Caco-2 (cell line): ENCODE data around the gene PHF20. TPM values are rescaled to one million over a fixed set of nuclear protein-coding genes. Genes with fewer than 3 reads are reported as not detected.
A peak's percentile ranks its signal among the peaks of the same experiment; 100 is the strongest.

Experiments
- BruUV-seq: library from RNA; stranded (reverse); fragments of 400-500 nt; replicated peaks from 2 replicates; lab custom pipeline; 2021; lab: Mats Ljungman, UMichigan
- CTCF ChIA-PET: fragments of 300-600 bp; sonication (Branson Sonifier 250); formaldehyde crosslinking; loops from one replicate; lab custom pipeline; 2022; ENCODE audit warnings: antibody characterized with exemption; lab: Charles Lee
- POLR2A ChIA-PET: fragments of 300-600 bp; sonication (Branson Sonifier 250); formaldehyde crosslinking; loops from one replicate; lab custom pipeline; 2022; ENCODE audit warnings: antibody characterized with exemption; lab: Charles Lee
- DNase-seq, 2 experiments: peaks; one replicate each; pipeline versions ENCODE4 v3.0.0 to v3.0.0-alpha.2; 2020 to 2022
- H3K27me3 ChIP-seq: replicated peaks from 2 replicates; pipeline ENCODE4 v1.6.0; 2011; ENCODE audit warnings: low read length; ENCODE audit not compliant: control insufficient read depth, insufficient read depth
- H3K36me3 ChIP-seq: 2 replicates; pipeline ENCODE4 v1.5.1; 2011; ENCODE audit warnings: low read length; ENCODE audit not compliant: control insufficient read depth, insufficient read depth
- H3K4me1 ChIP-seq: fragments of 250-450 bp; sonication (Bioruptor Pico); 2 replicates; pipeline ENCODE4 v1.5.1; 2020; ENCODE audit warnings: mild to moderate bottlenecking
- H3K4me3 ChIP-seq: 2 replicates; pipeline ENCODE4 v1.5.1; 2011; ENCODE audit warnings: low read depth, mild to moderate bottlenecking, control low read depth, low read length
- H3K9me3 ChIP-seq: fragments of 250-450 bp; sonication (Bioruptor Pico); 2 replicates; pipeline ENCODE4 v1.5.1; 2020; ENCODE audit warnings: mild to moderate bottlenecking, moderate library complexity
- H3K27ac Mint-ChIP-seq: one replicate; pipeline ENCODE4 v1.8.0; 2022; ENCODE audit warnings: mixed read lengths; ENCODE audit not compliant: unreplicated experiment
- H3K27me3 Mint-ChIP-seq: one replicate; pipeline ENCODE4 v1.8.0; 2022; ENCODE audit warnings: mixed read lengths; ENCODE audit not compliant: insufficient read depth, unreplicated experiment
- H3K36me3 Mint-ChIP-seq: one replicate; pipeline ENCODE4 v1.8.0; 2022; ENCODE audit warnings: mild to moderate bottlenecking, mixed read lengths; ENCODE audit not compliant: insufficient read depth, unreplicated experiment
- H3K4me1 Mint-ChIP-seq: one replicate; pipeline ENCODE4 v1.8.0; 2022; ENCODE audit warnings: low read depth, mixed read lengths; ENCODE audit not compliant: unreplicated experiment
- H3K4me3 Mint-ChIP-seq: one replicate; pipeline ENCODE4 v1.8.0; 2022; ENCODE audit warnings: mild to moderate bottlenecking, moderate library complexity, mixed read lengths; ENCODE audit not compliant: unreplicated experiment
- H3K9me3 Mint-ChIP-seq: one replicate; pipeline ENCODE4 v1.8.0; 2022; ENCODE audit warnings: mixed read lengths; ENCODE audit not compliant: unreplicated experiment
- CTCF ChIP-seq, 2 experiments: fragments of 200-600 bp in 1 of 2; IDR thresholded peaks; 1 replicate in 1 of 2; 2 replicates in 1 of 2; pipeline versions ENCODE4 v1.5.1 to v1.8.0; 2011 to 2022; ENCODE audit warnings: antibody characterized with exemption in 1 of 2, control low read depth in 1 of 2, inconsistent platforms in 1 of 2, low read depth in 1 of 2, low read length in 1 of 2, mild to moderate bottlenecking in 1 of 2, moderate library complexity in 1 of 2; ENCODE audit not compliant: insufficient read depth in 1 of 2, severe bottlenecking in 1 of 2, unreplicated experiment in 1 of 2
- intact Hi-C: fragments of 100-400 bp; cut with micrococcal nuclease; formaldehyde crosslinking; loops from one replicate; pipeline ENCODE4 v1.10.0; 2022; ENCODE audit not compliant: unreplicated experiment
- total RNA-seq: library from RNA; stranded (reverse); gene quantifications from 2 replicates; pipeline ENCODE4 v1.2.3, GENCODE V29; 2022

PHF20 gene
- total RNA-seq, 1 experiment from 2014 or later = 109 TPM

GRCh38 chr20:35929301-35929700, 157.5 kb downstream of the PHF20 start:
- Mint-ChIP-seq H3K27ac (no peak overlapping the region), H3K36me3 (peaks cover 62% of the 10 kb centered on the region), H3K4me1 (no peaks in the 10 kb centered on the region), H3K4me3 (no peak overlapping the region), H3K9me3 (no peaks in the 10 kb centered on the region), H3K27me3 (no peaks in the 10 kb centered on the region)
- Histone ChIP-seq H3K4me1 (no peaks in the 10 kb centered on the region), H3K27me3 (no peaks in the 10 kb centered on the region), H3K9me3 (no peaks in the 10 kb centered on the region), H3K36me3 (peaks cover 6% of the 10 kb centered on the region; the same call in 1 of the 2 replicates), H3K4me3 (no peak overlapping the region)
- no peak for DNase-seq
- no TSS peak for BruUV-seq
- ChIA-PET CTCF (no interaction called here), POLR2A (no interaction called here)
- intact Hi-C loops = no loop called here
- no peak for TF ChIP-seq CTCF (IDR thresholded peaks at IDR 0.05; ENCODE audit: insufficient read depth in 1 of 2, low read depth in 1 of 2, low read length in 1 of 2, severe bottlenecking in 1 of 2, unreplicated experiment in 1 of 2)

- Histone ChIP-seq H3K36me3 (peaks cover 2% of the 10 kb centered on the region; the same call in 1 of the 2 replicates), H3K27me3 (no peaks in the 10 kb centered on the region), H3K4me1 (no peaks in the 10 kb centered on the region), H3K9me3 (no peaks in the 10 kb centered on the region), H3K4me3 (no peak overlapping the region)
- Mint-ChIP-seq H3K27me3 (no peaks in the 10 kb centered on the region), H3K27ac (no peak overlapping the region), H3K9me3 (no peaks in the 10 kb centered on the region), H3K36me3 (peaks cover 50% of the 10 kb centered on the region), H3K4me3 (no peak overlapping the region), H3K4me1 (no peaks in the 10 kb centered on the region)
- TF ChIP-seq CTCF (IDR thresholded peaks at IDR 0.05; ENCODE audit: insufficient read depth in 1 of 2, low read depth in 1 of 2, low read length in 1 of 2, severe bottlenecking in 1 of 2, unreplicated experiment in 1 of 2) = no peak
- ChIA-PET POLR2A (no interaction called here), CTCF (no interaction called here)
- DNase-seq = no peak
- intact Hi-C loops = no loop called here
- BruUV-seq = no TSS peak
These were observed 162.2 kb downstream of the PHF20 start for GRCh38 chr20:35934050-35934449.

GRCh38 chr20:35939264-35939663, 167.4 kb downstream of the PHF20 start:
- POLR2A ChIA-PET = no interaction called here
- CTCF ChIA-PET = interaction anchor here (0.5 to 2.6 kb wide), 3 partner anchors 8 to 504 kb away, joined by 3 to 7 read pairs (median 3); partner anchors contain the start of gene SCAND1
- Mint-ChIP-seq H3K36me3 (peaks cover 42% of the 10 kb centered on the region), H3K4me1 (no peaks in the 10 kb centered on the region), H3K27ac (no peak overlapping the region), H3K9me3 (no peaks in the 10 kb centered on the region), H3K27me3 (no peaks in the 10 kb centered on the region), H3K4me3 (no peak overlapping the region)
- no peaks in the 10 kb centered on the region for H3K9me3 ChIP-seq
- TF ChIP-seq CTCF (IDR thresholded peaks at IDR 0.05; ENCODE audit: insufficient read depth in 1 of 2, low read depth in 1 of 2, low read length in 1 of 2, severe bottlenecking in 1 of 2, unreplicated experiment in 1 of 2) = no peak
- no TSS peak for BruUV-seq
- H3K4me3 ChIP-seq = no peak overlapping the region
- peaks cover 8% of the 10 kb centered on the region for H3K36me3 ChIP-seq
- no peaks in the 10 kb centered on the region for H3K27me3 ChIP-seq
- peak in 1 of 2 experiments; percentile 17 for DNase-seq
- H3K4me1 ChIP-seq = no peaks in the 10 kb centered on the region
- intact Hi-C loops = no loop called here
